Loucy (cell line): Measurements from ENCODE around the gene VPS35L.

Source experiments
- H2AFZ ChIP-seq: fragments of 200-600 bp; sonication (generic); 2 replicates; pipeline ENCODE4 v1.6.0; 2016; ENCODE audit warnings: antibody characterized with exemption, mild to moderate bottlenecking, low read length, moderate library complexity
- H3F3A ChIP-seq: fragments of 200-600 bp; 2 replicates; pipeline ENCODE4 v1.6.0; 2016; ENCODE audit warnings: antibody characterized with exemption, low read depth, mild to moderate bottlenecking
- H3K27me3 ChIP-seq: fragments of 200-600 bp; sonication (generic); 2 replicates; pipeline ENCODE4 v1.6.1; 2014; ENCODE audit warnings: low read length, mild to moderate bottlenecking; ENCODE audit not compliant: insufficient read depth, poor library complexity, severe bottlenecking
- H3K36me3 ChIP-seq: fragments of 200-600 bp; sonication (generic); 2 replicates; pipeline ENCODE4 v1.6.1; 2016; ENCODE audit warnings: low read length; ENCODE audit not compliant: insufficient read depth
- H3K4me1 ChIP-seq: fragments of 200-600 bp; sonication (generic); 2 replicates; pipeline ENCODE4 v1.5.1; 2014; ENCODE audit warnings: low read length, mild to moderate bottlenecking; ENCODE audit not compliant: insufficient read depth, poor library complexity, severe bottlenecking
- H3K4me2 ChIP-seq: fragments of 200-600 bp; sonication (generic); 2 replicates; pipeline ENCODE4 v1.6.0; 2014; ENCODE audit warnings: antibody characterized with exemption, low read length, low read depth, mild to moderate bottlenecking; ENCODE audit not compliant: poor library complexity, severe bottlenecking
- H3K4me3 ChIP-seq: fragments of 200-600 bp; sonication (generic); 2 replicates; pipeline ENCODE4 v1.5.1; 2014; ENCODE audit warnings: low read length, mild to moderate bottlenecking, mixed read lengths; ENCODE audit not compliant: poor library complexity, severe bottlenecking
- H3K79me2 ChIP-seq: fragments of 200-600 bp; sonication (generic); 2 replicates; pipeline ENCODE4 v1.6.1; 2014; ENCODE audit warnings: low read length; ENCODE audit not compliant: insufficient read depth
- H3K9ac ChIP-seq: fragments of 200-600 bp; sonication (generic); 2 replicates; pipeline ENCODE4 v1.6.0; 2014; ENCODE audit warnings: mild to moderate bottlenecking, low read depth, low read length, moderate library complexity; ENCODE audit not compliant: poor library complexity, severe bottlenecking
- H3K9me2 ChIP-seq: fragments of 200-600 bp; sonication (generic); replicated peaks from 2 replicates; pipeline ENCODE4 v1.6.1; 2016; ENCODE audit warnings: low read depth, low read length, mixed read lengths
- H3K9me3 ChIP-seq: fragments of 200-600 bp; sonication (generic); 2 replicates; pipeline ENCODE4 v1.6.1; 2014; ENCODE audit warnings: mild to moderate bottlenecking, antibody characterized with exemption, low read length, low read depth; ENCODE audit not compliant: insufficient read depth
- H4K20me1 ChIP-seq: fragments of 200-600 bp; sonication (generic); 2 replicates; pipeline ENCODE4 v1.6.0; 2014; ENCODE audit warnings: antibody characterized with exemption, low read length, mild to moderate bottlenecking; ENCODE audit not compliant: insufficient read depth, poor library complexity, severe bottlenecking
- CTCF ChIP-seq: fragments of 200-600 bp; sonication (generic); conservative IDR thresholded peaks from 2 replicates; pipeline ENCODE4 v1.5.1; 2014; ENCODE audit warnings: mild to moderate bottlenecking, antibody characterized with exemption, low read length
- EZH2phosphoT487 ChIP-seq: fragments of 200-600 bp; IDR thresholded peaks from 2 replicates; pipeline ENCODE4 v1.6.1; 2018; ENCODE audit warnings: antibody characterized with exemption, mild to moderate bottlenecking, moderate library complexity, borderline replicate concordance

The VPS35L gene

GRCh38 chr16:19618876-19619275 lies 63.4 kb downstream of the VPS35L start:
- H3F3A ChIP-seq: no peaks in the 10 kb centered on the region
- TF ChIP-seq CTCF: no peak
- no peak for TF ChIP-seq EZH2phosphoT487
- no peak overlapping the region for H2AFZ ChIP-seq
- H4K20me1 ChIP-seq: no peaks in the 10 kb centered on the region
- no peak overlapping the region for H3K4me2 ChIP-seq
- H3K9me2 ChIP-seq: no peaks in the 10 kb centered on the region
- no peaks in the 10 kb centered on the region for H3K9me3 ChIP-seq
- H3K79me2 ChIP-seq: no peaks in the 10 kb centered on the region
- H3K4me3 ChIP-seq: no peak overlapping the region
- no peaks in the 10 kb centered on the region for H3K4me1 ChIP-seq
- H3K27me3 ChIP-seq: no peaks in the 10 kb centered on the region
- no peaks in the 10 kb centered on the region for H3K36me3 ChIP-seq
- no peak overlapping the region for H3K9ac ChIP-seq

GRCh38 chr16:19621445-19621844 lies 65.9 kb downstream of the VPS35L start:
- Histone ChIP-seq H3K9me3 (no peaks in the 10 kb centered on the region), H3K79me2 (no peaks in the 10 kb centered on the region), H3K36me3 (no peaks in the 10 kb centered on the region), H3K4me3 (no peak overlapping the region), H3K9ac (no peak overlapping the region), H3F3A (no peaks in the 10 kb centered on the region), H2AFZ (no peak overlapping the region), H3K4me2 (no peak overlapping the region), H3K4me1 (no peaks in the 10 kb centered on the region), H4K20me1 (no peaks in the 10 kb centered on the region), H3K9me2 (no peaks in the 10 kb centered on the region), H3K27me3 (no peaks in the 10 kb centered on the region)
- no peak for TF ChIP-seq EZH2phosphoT487

- H3F3A ChIP-seq: no peaks in the 10 kb centered on the region
- H2AFZ ChIP-seq: no peak overlapping the region
- no peak overlapping the region for H3K4me3 ChIP-seq
- no peak overlapping the region for H3K4me2 ChIP-seq
- H3K27me3 ChIP-seq: no peaks in the 10 kb centered on the region
- no peaks in the 10 kb centered on the region for H3K36me3 ChIP-seq
- H3K9ac ChIP-seq: no peak overlapping the region
- no peaks in the 10 kb centered on the region for H3K4me1 ChIP-seq
- no peaks in the 10 kb centered on the region for H3K79me2 ChIP-seq
- TF ChIP-seq CTCF (no peak), EZH2phosphoT487 (no peak)
- no peaks in the 10 kb centered on the region for H3K9me3 ChIP-seq
- no peaks in the 10 kb centered on the region for H4K20me1 ChIP-seq
- no peaks in the 10 kb centered on the region for H3K9me2 ChIP-seq
These were observed 69.5 kb downstream of the VPS35L start for GRCh38 chr16:19625039-19625438.

GRCh38 chr16:19636436-19637267 lies 81.1 kb downstream of the VPS35L start:
- peaks cover 3% of the 10 kb centered on the region; the same call in 1 of the 2 replicates for H3K36me3 ChIP-seq
- H3K9me3 ChIP-seq: no peaks in the 10 kb centered on the region
- H3K4me3 ChIP-seq: no peak overlapping the region
- H3K4me2 ChIP-seq: no peak overlapping the region
- H3K4me1 ChIP-seq: peaks cover 4% of the 10 kb centered on the region
- no peaks in the 10 kb centered on the region for H3K9me2 ChIP-seq
- no peak overlapping the region for H3K9ac ChIP-seq
- H3F3A ChIP-seq: no peaks in the 10 kb centered on the region
- H3K79me2 ChIP-seq: no peaks in the 10 kb centered on the region
- TF ChIP-seq EZH2phosphoT487 (no peak), CTCF (no peak)
- H2AFZ ChIP-seq: no peak overlapping the region
- H3K27me3 ChIP-seq: peaks cover 3% of the 10 kb centered on the region
- no peaks in the 10 kb centered on the region for H4K20me1 ChIP-seq
